ENCODE results near the gene BUB1B.
"Not testable (repeated sequence)": the region's sequence is repeated elsewhere in the genome, so short reads cannot be mapped to it uniquely, and the experiment has no call there.

DNA sequence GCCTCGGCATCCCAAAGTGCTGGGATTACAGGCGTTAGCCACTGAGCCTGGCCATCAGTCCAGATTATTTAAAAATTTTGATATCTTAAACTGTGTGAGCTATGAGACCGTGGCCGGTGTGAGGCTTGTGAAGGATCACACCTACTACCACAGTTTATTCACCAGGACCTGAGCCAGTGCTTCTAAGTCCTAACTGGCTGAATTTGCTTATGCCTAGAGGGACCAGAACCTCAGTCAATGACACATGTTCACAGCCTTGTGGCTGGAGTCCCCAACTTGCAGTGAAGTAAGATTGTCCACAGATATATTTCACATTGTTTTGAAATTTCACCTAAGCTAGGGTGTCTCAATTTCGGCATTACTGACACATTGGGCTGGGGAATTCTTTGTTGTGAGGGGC, 37.0 kb upstream of the BUB1B start:
- TF ChIP-seq, protein P1, sequence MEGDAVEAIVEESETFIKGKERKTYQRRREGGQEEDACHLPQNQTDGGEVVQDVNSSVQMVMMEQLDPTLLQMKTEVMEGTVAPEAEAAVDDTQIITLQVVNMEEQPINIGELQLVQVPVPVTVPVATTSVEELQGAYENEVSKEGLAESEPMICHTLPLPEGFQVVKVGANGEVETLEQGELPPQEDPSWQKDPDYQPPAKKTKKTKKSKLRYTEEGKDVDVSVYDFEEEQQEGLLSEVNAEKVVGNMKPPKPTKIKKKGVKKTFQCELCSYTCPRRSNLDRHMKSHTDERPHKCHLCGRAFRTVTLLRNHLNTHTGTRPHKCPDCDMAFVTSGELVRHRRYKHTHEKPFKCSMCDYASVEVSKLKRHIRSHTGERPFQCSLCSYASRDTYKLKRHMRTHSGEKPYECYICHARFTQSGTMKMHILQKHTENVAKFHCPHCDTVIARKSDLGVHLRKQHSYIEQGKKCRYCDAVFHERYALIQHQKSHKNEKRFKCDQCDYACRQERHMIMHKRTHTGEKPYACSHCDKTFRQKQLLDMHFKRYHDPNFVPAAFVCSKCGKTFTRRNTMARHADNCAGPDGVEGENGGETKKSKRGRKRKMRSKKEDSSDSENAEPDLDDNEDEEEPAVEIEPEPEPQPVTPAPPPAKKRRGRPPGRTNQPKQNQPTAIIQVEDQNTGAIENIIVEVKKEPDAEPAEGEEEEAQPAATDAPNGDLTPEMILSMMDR (IDR thresholded peaks at IDR 0.05) = not testable (repeated sequence)
- TF ChIP-seq ZNF416 (CRISPR knock-in tag; IDR thresholded peaks at IDR 0.05) = not testable (repeated sequence)
- TF ChIP-seq, protein P2, sequence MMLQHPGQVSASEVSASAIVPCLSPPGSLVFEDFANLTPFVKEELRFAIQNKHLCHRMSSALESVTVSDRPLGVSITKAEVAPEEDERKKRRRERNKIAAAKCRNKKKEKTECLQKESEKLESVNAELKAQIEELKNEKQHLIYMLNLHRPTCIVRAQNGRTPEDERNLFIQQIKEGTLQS (CRISPR knock-in tag; conservative IDR thresholded peaks at IDR 0.05) = not testable (repeated sequence)

All from WTC11 (cell line).